Gastrocnemius medialis (tissue), 4 donors: Measurements from ENCODE around the gene IRF3. TPM values are rescaled to one million over a fixed set of nuclear protein-coding genes. Genes with fewer than 3 reads are reported as not detected.

Source experiments
- ATAC-seq, 2 donors: fragments of 150-250 bp; one replicate each; pipeline ENCODE4 v1.9.1; 2016
- DNase-seq, 2 donors: peaks; one replicate each; pipeline ENCODE4 v3.0.0-alpha.2; 2019
- H3K27ac ChIP-seq, 4 donors: fragments of 200-600 bp; sonication (generic); 1 replicate in 1 of 4; 2 replicates in 3 of 4; pipeline ENCODE4 v1.5.1; 2016 to 2018; ENCODE audit warnings: mild to moderate bottlenecking in 2 of 4, moderate library complexity in 1 of 4
- H3K27me3 ChIP-seq, 3 donors: fragments of 200-600 bp; sonication (generic) in 2 of 3; 1 replicate in 1 of 3; 2 replicates in 2 of 3; pipeline versions ENCODE4 v1.5.1 to v1.6.0; 2016 to 2019; ENCODE audit warnings: mild to moderate bottlenecking in 1 of 3, moderate library complexity in 1 of 3
- H3K36me3 ChIP-seq, 2 donors: fragments of 200-600 bp; sonication (generic) in 1 of 2; one replicate each; pipeline ENCODE4 v1.5.1; 2017 to 2018
- H3K4me1 ChIP-seq, 2 donors: fragments of 200-600 bp; sonication (generic) in 1 of 2; one replicate each; pipeline ENCODE4 v1.5.1; 2016 to 2017; ENCODE audit warnings: mild to moderate bottlenecking in 2 of 2
- H3K4me3 ChIP-seq, 4 donors: fragments of 200-600 bp; sonication (generic) in 3 of 4; 1 replicate in 1 of 4; 2 replicates in 3 of 4; pipeline ENCODE4 v1.5.1; 2016 to 2019; ENCODE audit warnings: mild to moderate bottlenecking in 2 of 4
- H3K9me3 ChIP-seq, 3 donors: fragments of 200-600 bp; sonication (generic) in 2 of 3; 1 replicate in 1 of 3; 2 replicates in 2 of 3; pipeline ENCODE4 v1.5.1; 2016 to 2019
- CTCF ChIP-seq, 5 experiments: fragments of 450-650 bp in 3 of 5; fragments of 200-600 bp in 2 of 5; sonication (generic) in 2 of 5; IDR thresholded peaks in 4 of 5; conservative IDR thresholded peaks in 1 of 5; 1 replicate in 4 of 5; 2 replicates in 1 of 5; pipeline ENCODE4 v1.5.1; 2016 to 2019; ENCODE audit warnings: antibody characterized with exemption in 5 of 5, mild to moderate bottlenecking in 3 of 5, moderate library complexity in 3 of 5
- POLR2A ChIP-seq, 2 donors: fragments of 450-650 bp; IDR thresholded peaks; one replicate each; pipeline ENCODE4 v1.6.1; 2017; ENCODE audit warnings: antibody characterized with exemption in 2 of 2, mild to moderate bottlenecking in 2 of 2, moderate library complexity in 2 of 2
- in situ Hi-C, 4 donors: fragments of 200-750 bp; cut with MboI; loops; one replicate each; pipeline versions ENCODE4 v1.15.0 to v1.8.0; 2017; ENCODE audit warnings: low sequenced_read_pairs in 4 of 4
- intact Hi-C: fragments of 100-400 bp; cut with DNase I; formaldehyde crosslinking; loops from one replicate; pipeline ENCODE4 v1.15.1; 2023; ENCODE audit warnings: low total_unique reads
- total RNA-seq, 4 donors: library from RNA; depleted of rRNA; stranded (reverse); fragments of >200 nt; gene quantifications; one replicate each; pipeline versions ENCODE4 v1.1.0 to v1.2.3, GENCODE V29; 2016

IRF3 gene
- total RNA-seq, 4 donors from 2014 or later: 11.0 to 18.6 (median 13.7) TPM

DNA sequence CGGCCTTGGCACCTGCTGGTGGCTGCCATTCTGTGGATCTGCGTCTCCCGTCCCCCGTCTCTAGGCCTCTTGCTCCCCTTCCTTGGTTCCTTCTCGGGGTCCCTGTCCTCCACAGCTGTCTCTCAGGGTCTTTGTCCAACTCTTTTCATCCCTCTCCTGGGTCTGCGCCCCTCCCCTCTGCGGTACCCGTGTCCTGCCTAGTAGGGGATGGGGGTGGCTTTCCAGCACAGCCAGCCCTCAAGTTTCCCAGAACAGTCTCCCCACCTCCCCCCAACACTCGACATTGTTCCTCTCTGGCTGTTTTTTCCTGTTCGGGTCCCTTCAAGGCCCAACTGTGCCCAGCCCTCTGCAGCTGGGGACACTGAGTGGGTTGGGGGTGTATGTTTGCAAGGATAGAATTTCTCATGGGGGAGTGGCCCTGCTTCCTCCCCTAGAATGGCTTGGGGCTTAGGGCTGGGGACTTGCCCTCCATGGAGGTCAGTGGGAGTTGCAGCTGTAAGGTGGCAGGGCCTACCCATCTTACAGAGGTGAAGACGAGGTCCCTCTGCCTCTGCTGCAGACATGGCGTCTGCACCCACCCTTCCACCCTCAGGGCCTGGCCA is 23.0 kb upstream of the IRF3 start:
- no peak for ATAC-seq
- H3K4me3 ChIP-seq: peak overlapping the region in 3 of 4 donors; percentile 50 to 59 (median 57)
- peak overlapping the region in 3 of 4 donors; percentile 54 to 72 (median 58) for H3K27ac ChIP-seq
- H3K27me3 ChIP-seq: peaks cover 3 to 17% (median 13%) of the 10 kb centered on the region in 3 donors
- H3K36me3 ChIP-seq: peaks cover 0 to 34% of the 10 kb centered on the region in 2 donors
- DNase-seq: no peak
- in situ Hi-C loops (no loop called here), intact Hi-C loops (no loop called here)
- TF ChIP-seq CTCF (IDR thresholded peaks at IDR 0.05 in 4 of 5, conservative IDR thresholded peaks at IDR 0.05 in 1 of 5) (no peak), POLR2A (IDR thresholded peaks at IDR 0.05) (no peak)
- no peaks in the 10 kb centered on the region for H3K9me3 ChIP-seq
- H3K4me1 ChIP-seq: peaks cover 10 to 14% of the 10 kb centered on the region in 2 donors

- ATAC-seq: no peak
- peaks cover 0 to 43% of the 10 kb centered on the region in 2 donors for H3K36me3 ChIP-seq
- peak overlapping the region in 3 of 4 donors; percentile 50 to 59 (median 57) for H3K4me3 ChIP-seq
- no peak for DNase-seq
- H3K4me1 ChIP-seq: peaks cover 10 to 14% of the 10 kb centered on the region in 2 donors
- intact Hi-C loops (no loop called here), in situ Hi-C loops (no loop called here)
- peaks cover 3 to 17% (median 13%) of the 10 kb centered on the region in 3 donors for H3K27me3 ChIP-seq
- H3K9me3 ChIP-seq: no peaks in the 10 kb centered on the region
- H3K27ac ChIP-seq: peak overlapping the region in 3 of 4 donors; percentile 54 to 72 (median 58)
- TF ChIP-seq POLR2A (IDR thresholded peaks at IDR 0.05) (no peak), CTCF (IDR thresholded peaks at IDR 0.05 in 4 of 5, conservative IDR thresholded peaks at IDR 0.05 in 1 of 5) (no peak)
These were observed 22.1 kb upstream of the IRF3 start for GRCh38 chr19:49687566-49688316.

DNA sequence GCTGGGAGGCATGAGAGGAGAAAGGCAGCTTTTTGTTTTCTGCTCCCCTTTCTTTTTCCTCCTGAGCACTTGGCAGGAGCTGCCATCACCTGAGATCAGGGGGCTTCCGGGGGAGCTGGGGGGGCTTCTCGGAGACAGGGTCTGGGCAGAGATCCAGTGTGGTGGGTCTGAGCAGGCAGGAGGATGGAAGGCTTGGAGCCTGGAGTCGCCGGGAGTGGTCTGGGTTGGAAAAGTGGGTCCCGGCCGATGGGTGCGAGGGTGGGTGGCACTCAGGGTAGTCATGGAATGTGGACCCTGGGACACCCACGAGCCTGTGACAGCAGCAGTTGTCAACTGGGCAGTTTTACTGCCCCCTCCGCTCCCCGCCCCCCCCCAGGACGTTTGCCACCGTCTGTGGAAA is 21.5 kb upstream of the IRF3 start:
- DNase-seq (no peak), ATAC-seq (no peak)
- Histone ChIP-seq H3K36me3 (peaks cover 0 to 49% of the 10 kb centered on the region in 2 donors), H3K4me3 (peak overlapping the region in 2 of 4 donors; percentile 57 to 59), H3K27me3 (peaks cover 3 to 17% (median 13%) of the 10 kb centered on the region in 3 donors), H3K27ac (peak overlapping the region in 3 of 4 donors; percentile 34 to 72 (median 54)), H3K4me1 (peaks cover 10 to 14% of the 10 kb centered on the region in 2 donors), H3K9me3 (no peaks in the 10 kb centered on the region)
- intact Hi-C loops: no loop called here
- in situ Hi-C loops: no loop called here
- TF ChIP-seq CTCF (IDR thresholded peaks at IDR 0.05 in 4 of 5, conservative IDR thresholded peaks at IDR 0.05 in 1 of 5) (no peak), POLR2A (IDR thresholded peaks at IDR 0.05) (no peak)

DNA sequence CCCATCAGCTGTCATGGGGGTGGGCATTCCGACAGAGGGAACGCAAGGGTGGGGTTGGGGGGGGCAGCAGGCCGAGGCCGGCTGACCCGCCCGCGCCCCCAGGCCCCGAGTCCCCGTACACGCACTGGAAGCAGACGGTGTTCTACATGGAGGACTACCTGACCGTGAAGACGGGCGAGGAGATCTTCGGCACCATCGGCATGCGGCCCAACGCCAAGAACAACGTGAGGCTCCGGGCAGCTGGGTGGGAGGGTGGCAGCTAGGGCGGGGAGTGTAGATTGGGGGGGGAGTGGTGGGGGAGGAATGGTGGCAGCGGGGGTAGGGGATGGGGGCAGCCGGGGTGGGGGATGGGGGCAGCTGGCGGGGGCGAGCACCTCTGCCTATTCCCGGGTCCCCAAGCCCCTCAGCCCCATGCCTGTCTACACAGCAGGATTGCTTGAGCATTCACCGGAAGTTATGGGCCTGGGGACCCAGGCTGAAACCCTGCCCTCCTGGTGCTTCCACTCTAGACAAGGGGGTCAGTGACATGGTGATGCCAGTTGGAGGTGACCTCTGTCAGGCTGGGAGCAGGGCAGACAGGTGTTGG is 20.9 kb upstream of the IRF3 start:
- H3K27me3 ChIP-seq: peaks cover 3 to 17% (median 11%) of the 10 kb centered on the region in 3 donors
- H3K27ac ChIP-seq: peak overlapping the region in 3 of 4 donors; percentile 34 to 72 (median 54)
- no peak for DNase-seq
- H3K9me3 ChIP-seq: no peaks in the 10 kb centered on the region
- in situ Hi-C loops: no loop called here
- H3K4me1 ChIP-seq: peaks cover 10 to 13% of the 10 kb centered on the region in 2 donors
- no peak for ATAC-seq
- H3K36me3 ChIP-seq: peaks cover 0 to 55% of the 10 kb centered on the region in 2 donors
- intact Hi-C loops: no loop called here
- TF ChIP-seq POLR2A (IDR thresholded peaks at IDR 0.05) (no peak), CTCF (IDR thresholded peaks at IDR 0.05 in 4 of 5, conservative IDR thresholded peaks at IDR 0.05 in 1 of 5) (no peak)
- H3K4me3 ChIP-seq: peak overlapping the region in 1 of 4 donors; percentile 59
